NOMO-1 treated with DMSO at 0.1 percent for 48 hours (cell line): Measurements from ENCODE around the gene IFT122.
"Not testable (repeated sequence)": the region's sequence is repeated elsewhere in the genome, so short reads cannot be mapped to it uniquely, and the experiment has no call there.

Source experiments
- DNase-seq: peaks from one replicate; lab custom pipeline; 2025; ENCODE audit not compliant: unreplicated experiment; lab: John Stamatoyannopoulos, UW

IFT122 gene

DNA sequence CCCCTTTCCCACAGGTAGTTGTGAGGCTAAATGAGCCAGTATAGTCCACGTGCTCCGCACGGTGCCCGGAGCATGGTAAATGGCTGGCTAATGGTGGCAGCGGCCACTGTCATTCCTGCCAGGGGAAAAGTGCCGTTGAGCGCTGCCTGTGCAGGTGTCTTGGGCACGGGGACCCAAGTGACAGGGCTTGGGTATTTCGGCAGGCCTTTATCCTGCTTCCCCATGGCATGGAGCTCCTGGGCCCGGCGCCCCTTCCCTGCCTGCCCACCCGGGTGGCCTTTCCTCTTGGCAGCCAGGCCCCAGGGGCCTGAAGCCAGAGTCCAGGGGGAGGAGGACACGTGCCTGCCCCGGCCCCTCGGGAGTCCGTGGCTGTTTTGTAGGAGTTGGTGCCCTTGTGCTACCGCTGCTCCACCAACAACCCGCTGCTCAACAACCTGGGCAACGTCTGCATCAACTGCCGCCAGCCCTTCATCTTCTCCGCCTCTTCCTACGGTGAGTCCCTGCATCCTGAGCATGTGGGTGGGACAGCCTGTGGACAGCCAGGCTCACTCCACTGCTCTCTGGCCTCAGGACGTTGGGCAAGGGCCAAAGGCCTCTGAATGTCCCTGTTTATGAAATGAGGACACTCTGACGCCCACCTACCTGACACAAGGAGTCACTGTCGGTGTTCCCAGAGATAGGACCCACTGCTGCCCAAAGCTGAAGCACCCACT, 75.2 kb downstream of the IFT122 start:
- DNase-seq, result not testable (repeated sequence)

- DNase-seq, result not testable (repeated sequence)
Measured at GRCh38 chr3:129515821-129516432, 75.9 kb downstream of the IFT122 start.

GRCh38 chr3:129517516-129517915, 77.5 kb downstream of the IFT122 start:
- no peak for DNase-seq

- no peak for DNase-seq
Measured at GRCh38 chr3:129518038-129518561, 78.1 kb downstream of the IFT122 start.

GRCh38 chr3:129518581-129518980, 78.6 kb downstream of the IFT122 start:
- DNase-seq, result no peak

DNA sequence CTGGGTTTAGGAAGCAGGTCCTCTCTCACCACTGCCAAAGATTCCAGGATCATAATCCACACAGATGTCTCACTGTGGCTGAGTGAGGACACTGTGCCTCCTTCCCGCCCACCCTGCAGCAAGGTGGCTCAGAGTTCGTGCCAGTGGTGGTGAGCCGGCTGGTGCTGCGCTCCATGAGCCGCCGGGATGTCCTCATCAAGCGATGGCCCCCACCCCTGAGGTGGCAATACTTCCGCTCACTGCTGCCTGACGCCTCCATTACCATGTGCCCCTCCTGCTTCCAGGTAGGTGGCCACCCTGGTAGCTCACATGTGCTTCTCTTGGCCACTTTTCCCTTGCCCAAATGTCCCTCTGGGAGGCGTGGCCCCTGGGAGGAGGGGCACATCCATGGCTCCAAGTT, 79.4 kb downstream of the IFT122 start:
- DNase-seq, result no peak

DNA sequence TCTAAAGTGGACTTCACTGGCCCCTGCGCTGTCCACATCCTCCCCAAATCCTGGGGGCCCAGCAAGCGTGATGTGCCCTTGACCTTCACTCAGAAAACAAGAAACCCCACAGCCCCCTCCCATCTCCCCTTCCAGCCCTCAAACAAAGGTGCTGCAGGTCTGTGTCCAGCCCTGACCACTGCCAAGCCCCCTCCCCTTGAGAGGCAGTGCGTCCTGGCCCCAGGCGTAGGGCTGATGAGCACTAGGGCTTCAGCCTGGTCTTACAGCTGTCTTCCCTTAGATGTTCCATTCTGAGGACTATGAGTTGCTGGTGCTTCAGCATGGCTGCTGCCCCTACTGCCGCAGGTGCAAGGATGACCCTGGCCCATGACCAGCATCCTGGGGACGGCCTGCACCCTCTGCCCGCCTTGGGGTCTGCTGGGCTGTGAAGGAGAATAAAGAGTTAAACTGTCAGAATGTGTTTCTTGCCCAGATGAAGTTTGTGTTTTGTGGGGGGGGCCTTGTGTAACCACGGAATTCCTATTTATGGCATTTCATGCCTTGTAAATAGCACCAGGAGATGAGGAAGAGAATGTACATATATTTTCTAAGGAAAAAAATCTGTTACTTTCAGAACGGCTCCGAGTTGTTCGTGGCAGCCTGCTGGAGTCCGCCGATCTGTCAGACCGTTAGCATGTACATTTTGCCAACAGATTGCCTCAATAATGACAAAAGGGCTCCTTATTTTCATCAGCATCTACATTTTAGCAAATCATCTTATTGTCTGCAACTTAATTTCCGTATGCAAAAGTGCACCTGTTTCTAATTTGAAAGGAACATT, 80.1 kb downstream of the IFT122 start:
- no peak for DNase-seq

DNA sequence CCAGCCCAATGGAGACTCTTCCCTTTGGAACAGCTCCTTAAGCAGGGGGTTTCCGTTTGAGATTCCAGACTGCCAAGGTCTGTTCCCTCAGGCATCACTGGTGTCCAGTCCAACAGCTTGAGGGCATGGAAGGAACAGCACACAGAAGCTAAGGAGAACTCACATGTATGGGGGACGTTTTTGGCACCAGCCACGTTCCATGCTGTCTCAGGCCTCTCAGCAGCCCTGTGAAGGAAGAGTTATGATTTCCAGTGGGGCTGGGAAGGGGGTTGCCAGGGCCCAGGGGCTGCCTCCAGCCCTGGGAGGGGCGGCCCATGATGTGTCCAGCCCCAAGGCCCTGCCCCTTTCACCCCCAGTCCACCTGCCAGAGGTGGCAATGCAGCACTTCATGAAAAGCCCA, 80.9 kb downstream of the IFT122 start:
- DNase-seq, result no peak

DNA sequence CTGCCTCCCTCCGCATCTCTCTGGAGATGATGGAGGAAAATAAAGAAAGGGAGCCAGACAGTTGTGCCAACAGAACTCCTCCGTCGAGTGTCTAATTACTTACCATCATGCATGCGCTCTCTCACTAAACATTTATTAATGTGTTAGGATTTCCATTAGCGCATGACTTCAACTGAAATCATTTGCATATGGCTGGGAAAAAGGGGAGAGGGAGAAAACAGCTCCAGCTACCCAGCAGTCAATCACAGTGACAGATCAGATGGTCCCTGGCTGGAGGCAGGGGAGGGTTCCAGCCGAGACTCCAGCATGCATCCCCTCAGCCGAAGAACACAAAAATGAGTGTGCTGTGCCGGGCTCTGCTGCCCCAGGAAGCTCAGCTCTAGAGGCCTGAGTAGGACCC, 81.6 kb downstream of the IFT122 start:
- no peak for DNase-seq

- DNase-seq, result no peak
Measured at GRCh38 chr3:129522953-129523352, 82.9 kb downstream of the IFT122 start.

- no peak for DNase-seq
Measured at GRCh38 chr3:129524081-129524480, 84.1 kb downstream of the IFT122 start.

GRCh38 chr3:129525341-129525968, 85.4 kb downstream of the IFT122 start:
- DNase-seq, result no peak

GRCh38 chr3:129526121-129526900, 86.3 kb downstream of the IFT122 start:
- DNase-seq, result peak; percentile 99

DNA sequence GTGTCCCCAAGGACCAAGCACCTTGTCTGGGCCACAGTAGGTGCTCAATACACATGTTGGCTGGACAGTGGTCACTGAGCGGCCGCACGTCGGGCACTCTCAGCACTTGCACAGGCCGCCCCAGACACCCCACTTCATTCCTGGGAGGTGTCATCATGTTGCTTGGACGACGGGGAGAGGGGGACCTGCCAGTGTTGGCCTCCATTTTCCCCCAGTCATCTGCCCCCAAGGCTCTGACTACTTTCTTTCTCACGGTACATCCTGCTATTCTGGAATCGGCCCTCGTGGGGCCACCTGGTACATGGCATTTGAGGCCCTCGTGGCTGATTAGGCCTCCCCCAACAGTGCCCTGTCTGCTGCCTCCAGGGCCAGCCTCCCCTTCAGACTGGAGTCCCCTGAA, 87.2 kb downstream of the IFT122 start:
- DNase-seq, result no peak

DNA sequence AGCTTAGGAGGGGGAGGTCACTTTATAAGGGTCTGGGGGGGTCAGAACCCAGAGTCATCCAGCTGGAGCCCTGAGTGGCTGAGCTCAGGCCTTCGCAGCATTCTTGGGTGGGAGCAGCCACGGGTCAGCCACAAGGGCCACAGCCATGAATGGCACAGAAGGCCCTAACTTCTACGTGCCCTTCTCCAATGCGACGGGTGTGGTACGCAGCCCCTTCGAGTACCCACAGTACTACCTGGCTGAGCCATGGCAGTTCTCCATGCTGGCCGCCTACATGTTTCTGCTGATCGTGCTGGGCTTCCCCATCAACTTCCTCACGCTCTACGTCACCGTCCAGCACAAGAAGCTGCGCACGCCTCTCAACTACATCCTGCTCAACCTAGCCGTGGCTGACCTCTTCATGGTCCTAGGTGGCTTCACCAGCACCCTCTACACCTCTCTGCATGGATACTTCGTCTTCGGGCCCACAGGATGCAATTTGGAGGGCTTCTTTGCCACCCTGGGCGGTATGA, 88.6 kb downstream of the IFT122 start, which contains the start of gene RHO:
TSS of gene RHO (plus strand) at position 51 of the 512 bp plus-strand sequence. CDS start at position 146, 95 bp downstream.
- DNase-seq, result no peak

- no peak for DNase-seq
Measured at GRCh38 chr3:129529436-129530210, 89.6 kb downstream of the IFT122 start.

DNA sequence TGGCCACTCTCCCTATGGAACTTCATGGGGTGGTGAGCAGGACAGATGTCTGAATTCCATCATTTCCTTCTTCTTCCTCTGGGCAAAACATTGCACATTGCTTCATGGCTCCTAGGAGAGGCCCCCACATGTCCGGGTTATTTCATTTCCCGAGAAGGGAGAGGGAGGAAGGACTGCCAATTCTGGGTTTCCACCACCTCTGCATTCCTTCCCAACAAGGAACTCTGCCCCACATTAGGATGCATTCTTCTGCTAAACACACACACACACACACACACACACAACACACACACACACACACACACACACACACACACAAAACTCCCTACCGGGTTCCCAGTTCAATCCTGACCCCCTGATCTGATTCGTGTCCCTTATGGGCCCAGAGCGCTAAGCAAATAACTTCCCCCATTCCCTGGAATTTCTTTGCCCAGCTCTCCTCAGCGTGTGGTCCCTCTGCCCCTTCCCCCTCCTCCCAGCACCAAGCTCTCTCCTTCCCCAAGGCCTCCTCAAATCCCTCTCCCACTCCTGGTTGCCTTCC, 90.3 kb downstream of the IFT122 start:
- no peak for DNase-seq

DNA sequence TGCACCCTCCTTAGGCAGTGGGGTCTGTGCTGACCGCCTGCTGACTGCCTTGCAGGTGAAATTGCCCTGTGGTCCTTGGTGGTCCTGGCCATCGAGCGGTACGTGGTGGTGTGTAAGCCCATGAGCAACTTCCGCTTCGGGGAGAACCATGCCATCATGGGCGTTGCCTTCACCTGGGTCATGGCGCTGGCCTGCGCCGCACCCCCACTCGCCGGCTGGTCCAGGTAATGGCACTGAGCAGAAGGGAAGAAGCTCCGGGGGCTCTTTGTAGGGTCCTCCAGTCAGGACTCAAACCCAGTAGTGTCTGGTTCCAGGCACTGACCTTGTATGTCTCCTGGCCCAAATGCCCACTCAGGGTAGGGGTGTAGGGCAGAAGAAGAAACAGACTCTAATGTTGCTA, 90.8 kb downstream of the IFT122 start:
- no peak for DNase-seq

DNA sequence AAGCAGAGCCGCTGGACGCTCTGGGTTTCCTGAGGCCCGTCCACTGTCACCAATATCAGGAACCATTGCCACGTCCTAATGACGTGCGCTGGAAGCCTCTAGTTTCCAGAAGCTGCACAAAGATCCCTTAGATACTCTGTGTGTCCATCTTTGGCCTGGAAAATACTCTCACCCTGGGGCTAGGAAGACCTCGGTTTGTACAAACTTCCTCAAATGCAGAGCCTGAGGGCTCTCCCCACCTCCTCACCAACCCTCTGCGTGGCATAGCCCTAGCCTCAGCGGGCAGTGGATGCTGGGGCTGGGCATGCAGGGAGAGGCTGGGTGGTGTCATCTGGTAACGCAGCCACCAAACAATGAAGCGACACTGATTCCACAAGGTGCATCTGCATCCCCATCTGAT, 91.7 kb downstream of the IFT122 start:
- DNase-seq, result no peak
